ENCODE data around the gene TERT. TPM values are rescaled to one million over a fixed set of nuclear protein-coding genes. Genes with fewer than 3 reads are reported as not detected.
"Not testable (repeated sequence)": the region's sequence is repeated elsewhere in the genome, so short reads cannot be mapped to it uniquely, and the experiment has no call there.

TERT gene
- total and polyA plus RNA-seq, 2 donors (not counting 1 experiment from before 2014, with no cell fraction given), result 0.24 to 0.39 TPM

GRCh38 chr5:1342268-1342667 lies 47.4 kb upstream of the TERT start:
- 83% methylated on average over 10 of the region's 12 CpGs for WGBS (ENCODE audit: insufficient coverage)
- Histone ChIP-seq H3K4me1 (ENCODE audit: control insufficient read depth in 2 of 2, insufficient read depth in 2 of 2, low read length in 2 of 2) (peaks cover 19 to 36% of the 10 kb centered on the region in 2 donors), H3K79me2 (ENCODE audit: control insufficient read depth, insufficient read depth, low read length) (peaks cover 66% of the 10 kb centered on the region), H3K36me3 (replicated peaks in 1 of 2; ENCODE audit: control extremely low read depth in 1 of 2, control insufficient read depth in 1 of 2, extremely low read depth in 1 of 2, insufficient read depth in 2 of 2, low read length in 1 of 2) (peaks cover 0 to 48% of the 10 kb centered on the region in 2 experiments), H3K27me3 (replicated peaks in 1 of 4; ENCODE audit: control extremely low read depth in 1 of 4, control insufficient read depth in 3 of 4, insufficient read depth in 4 of 4, low read length in 3 of 4) (no peaks in the 10 kb centered on the region), H3K27ac (ENCODE audit: low read length in 2 of 2) (no peak overlapping the region), H3K4me2 (replicated peaks; ENCODE audit: low read depth, low read length, poor library complexity, severe bottlenecking) (peak overlapping the region; percentile 4), H3K9ac (ENCODE audit: low read length) (no peak overlapping the region), H2AFZ (ENCODE audit: insufficient read depth, low read depth, low read length, poor library complexity, severe bottlenecking) (no peak overlapping the region), H4K20me1 (ENCODE audit: control insufficient read depth, insufficient read depth, low read length, poor library complexity, severe bottlenecking) (peaks cover 21% of the 10 kb centered on the region), H3K4me3 (ENCODE audit: control extremely low read depth in 1 of 5, extremely low read depth in 1 of 5, insufficient read depth in 1 of 5, low read depth in 2 of 5, low read length in 4 of 5) (no peak overlapping the region), H3K9me3 (ENCODE audit: control extremely low read depth in 1 of 3, control insufficient read depth in 2 of 3, insufficient read depth in 1 of 3, low read length in 2 of 3) (no peaks in the 10 kb centered on the region)
- CTCF ChIA-PET, result interaction anchor here (1.2 to 1.8 kb wide), 3 partner anchors 26 to 301 kb away, joined by 3 to 5 read pairs (median 3); no protein-coding TSS in a partner anchor
- H3K27ac Mint-ChIP-seq, result no peak overlapping the region
- H3K9me3 Mint-ChIP-seq (ENCODE audit: insufficient read depth), result no peaks in the 10 kb centered on the region
- POLR2A ChIA-PET, result interaction anchor here (0.6 to 1.6 kb wide), 2 partner anchors 44 to 650 kb away, joined by 4 to 5 read pairs; no protein-coding TSS in a partner anchor
- no peak for DNase-seq
- TF ChIP-seq CTCF (IDR thresholded peaks at IDR 0.05) (no peak), EZH2 (IDR thresholded peaks at IDR 0.05; ENCODE audit: borderline replicate concordance, insufficient read depth, low read depth, low read length, poor library complexity, severe bottlenecking) (no peak)
- H3K27me3 Mint-ChIP-seq, result no peaks in the 10 kb centered on the region
- intact Hi-C loops (cut with micrococcal nuclease), result loop anchor here (10.0 kb wide), 1 partner anchor 143 kb away; no protein-coding TSS in a partner anchor
- no peak overlapping the region for H3K4me3 Mint-ChIP-seq
- H3K4me1 Mint-ChIP-seq, result peaks cover 29% of the 10 kb centered on the region
- no peak for ATAC-seq (ENCODE audit: low read depth)

- H3K9ac ChIP-seq (ENCODE audit: low read length), result no peak overlapping the region
- no peak overlapping the region for H3K4me3 ChIP-seq (ENCODE audit: control extremely low read depth in 1 of 5, extremely low read depth in 1 of 5, insufficient read depth in 1 of 5, low read depth in 2 of 5, low read length in 4 of 5)
- Mint-ChIP-seq H3K9me3 (ENCODE audit: insufficient read depth) (no peaks in the 10 kb centered on the region), H3K4me1 (peaks cover 28% of the 10 kb centered on the region), H3K4me3 (peak overlapping the region; percentile 48), H3K27ac (peak overlapping the region; percentile 26), H3K27me3 (no peaks in the 10 kb centered on the region)
- ATAC-seq (ENCODE audit: low read depth) (no peak), DNase-seq (peak; percentile 41)
- no peak overlapping the region for H3K4me2 ChIP-seq (replicated peaks; ENCODE audit: low read depth, low read length, poor library complexity, severe bottlenecking)
- no peaks in the 10 kb centered on the region for H3K27me3 ChIP-seq (replicated peaks in 1 of 4; ENCODE audit: control extremely low read depth in 1 of 4, control insufficient read depth in 3 of 4, insufficient read depth in 4 of 4, low read length in 3 of 4)
- ChIA-PET CTCF (interaction anchor here (1.2 to 1.8 kb wide), 2 partner anchors 26 to 172 kb away, joined by 3 to 5 read pairs; no protein-coding TSS in a partner anchor), POLR2A (interaction anchor here (0.6 to 1.6 kb wide), 2 partner anchors 44 to 650 kb away, joined by 4 to 5 read pairs; no protein-coding TSS in a partner anchor)
- peaks cover 19 to 36% of the 10 kb centered on the region in 2 donors for H3K4me1 ChIP-seq (ENCODE audit: control insufficient read depth in 2 of 2, insufficient read depth in 2 of 2, low read length in 2 of 2)
- no peak for TF ChIP-seq CTCF (IDR thresholded peaks at IDR 0.05)
- no peak for TF ChIP-seq EZH2 (IDR thresholded peaks at IDR 0.05; ENCODE audit: borderline replicate concordance, insufficient read depth, low read depth, low read length, poor library complexity, severe bottlenecking)
- no peak overlapping the region for H3K27ac ChIP-seq (ENCODE audit: low read length in 2 of 2)
- intact Hi-C loops (cut with micrococcal nuclease), result loop anchor here (10.0 kb wide), 1 partner anchor 143 kb away; no protein-coding TSS in a partner anchor
- no peaks in the 10 kb centered on the region for H3K9me3 ChIP-seq (ENCODE audit: control extremely low read depth in 1 of 3, control insufficient read depth in 2 of 3, insufficient read depth in 1 of 3, low read length in 2 of 3)
- H3K36me3 ChIP-seq (replicated peaks in 1 of 2; ENCODE audit: control extremely low read depth in 1 of 2, control insufficient read depth in 1 of 2, extremely low read depth in 1 of 2, insufficient read depth in 2 of 2, low read length in 1 of 2), result peaks cover 0 to 52% of the 10 kb centered on the region in 2 experiments
- no peak overlapping the region for H2AFZ ChIP-seq (ENCODE audit: insufficient read depth, low read depth, low read length, poor library complexity, severe bottlenecking)
- WGBS (ENCODE audit: insufficient coverage), result 71% methylated on average over 10 of the region's 15 CpGs
- peaks cover 68% of the 10 kb centered on the region for H3K79me2 ChIP-seq (ENCODE audit: control insufficient read depth, insufficient read depth, low read length)
- peaks cover 23% of the 10 kb centered on the region for H4K20me1 ChIP-seq (ENCODE audit: control insufficient read depth, insufficient read depth, low read length, poor library complexity, severe bottlenecking)
These were observed 47.0 kb upstream of the TERT start for GRCh38 chr5:1341863-1342262.

- H3K27me3 Mint-ChIP-seq; DNase-seq; H3K27me3 ChIP-seq (replicated peaks in 1 of 4; ENCODE audit: control extremely low read depth in 1 of 4, control insufficient read depth in 3 of 4, insufficient read depth in 4 of 4, low read length in 3 of 4); ATAC-seq (ENCODE audit: low read depth); H3K9me3 Mint-ChIP-seq (ENCODE audit: insufficient read depth); H3K9me3 ChIP-seq (ENCODE audit: control extremely low read depth in 1 of 3, control insufficient read depth in 2 of 3, insufficient read depth in 1 of 3, low read length in 2 of 3); H2AFZ ChIP-seq (ENCODE audit: insufficient read depth, low read depth, low read length, poor library complexity, severe bottlenecking); H3K9ac ChIP-seq (ENCODE audit: low read length); H3K4me2 ChIP-seq (replicated peaks; ENCODE audit: low read depth, low read length, poor library complexity, severe bottlenecking); H3K27ac ChIP-seq (ENCODE audit: low read length in 2 of 2); POLR2A ChIA-PET; H3K4me3 Mint-ChIP-seq; CTCF ChIA-PET; H3K27ac Mint-ChIP-seq; H3K4me3 ChIP-seq (ENCODE audit: control extremely low read depth in 1 of 5, extremely low read depth in 1 of 5, insufficient read depth in 1 of 5, low read depth in 2 of 5, low read length in 4 of 5): not testable (repeated sequence)
- Histone ChIP-seq H4K20me1 (ENCODE audit: control insufficient read depth, insufficient read depth, low read length, poor library complexity, severe bottlenecking) (peaks cover 41% of the 10 kb centered on the region), H3K36me3 (replicated peaks in 1 of 2; ENCODE audit: control extremely low read depth in 1 of 2, control insufficient read depth in 1 of 2, extremely low read depth in 1 of 2, insufficient read depth in 2 of 2, low read length in 1 of 2) (peaks cover 0 to 72% of the 10 kb centered on the region in 2 experiments), H3K79me2 (ENCODE audit: control insufficient read depth, insufficient read depth, low read length) (peaks cover 73% of the 10 kb centered on the region), H3K4me1 (ENCODE audit: control insufficient read depth in 2 of 2, insufficient read depth in 2 of 2, low read length in 2 of 2) (peaks cover 13 to 38% of the 10 kb centered on the region in 2 donors)
- 91% methylated on average over 11 of the region's 17 CpGs for WGBS (ENCODE audit: insufficient coverage)
- intact Hi-C loops (cut with micrococcal nuclease), result loop anchor here (10.0 kb wide), 1 partner anchor 145 kb away; no protein-coding TSS in a partner anchor
- peaks cover 28% of the 10 kb centered on the region for H3K4me1 Mint-ChIP-seq
These were observed 44.9 kb upstream of the TERT start for GRCh38 chr5:1339818-1340210.
